Measurements from ENCODE around the gene AKAP10.
"Not testable (repeated sequence)": the region's sequence is repeated elsewhere in the genome, so short reads cannot be mapped to it uniquely, and the experiment has no call there.

AKAP10 gene, protein sequence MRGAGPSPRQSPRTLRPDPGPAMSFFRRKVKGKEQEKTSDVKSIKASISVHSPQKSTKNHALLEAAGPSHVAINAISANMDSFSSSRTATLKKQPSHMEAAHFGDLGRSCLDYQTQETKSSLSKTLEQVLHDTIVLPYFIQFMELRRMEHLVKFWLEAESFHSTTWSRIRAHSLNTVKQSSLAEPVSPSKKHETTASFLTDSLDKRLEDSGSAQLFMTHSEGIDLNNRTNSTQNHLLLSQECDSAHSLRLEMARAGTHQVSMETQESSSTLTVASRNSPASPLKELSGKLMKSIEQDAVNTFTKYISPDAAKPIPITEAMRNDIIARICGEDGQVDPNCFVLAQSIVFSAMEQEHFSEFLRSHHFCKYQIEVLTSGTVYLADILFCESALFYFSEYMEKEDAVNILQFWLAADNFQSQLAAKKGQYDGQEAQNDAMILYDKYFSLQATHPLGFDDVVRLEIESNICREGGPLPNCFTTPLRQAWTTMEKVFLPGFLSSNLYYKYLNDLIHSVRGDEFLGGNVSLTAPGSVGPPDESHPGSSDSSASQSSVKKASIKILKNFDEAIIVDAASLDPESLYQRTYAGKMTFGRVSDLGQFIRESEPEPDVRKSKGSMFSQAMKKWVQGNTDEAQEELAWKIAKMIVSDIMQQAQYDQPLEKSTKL

DNA sequence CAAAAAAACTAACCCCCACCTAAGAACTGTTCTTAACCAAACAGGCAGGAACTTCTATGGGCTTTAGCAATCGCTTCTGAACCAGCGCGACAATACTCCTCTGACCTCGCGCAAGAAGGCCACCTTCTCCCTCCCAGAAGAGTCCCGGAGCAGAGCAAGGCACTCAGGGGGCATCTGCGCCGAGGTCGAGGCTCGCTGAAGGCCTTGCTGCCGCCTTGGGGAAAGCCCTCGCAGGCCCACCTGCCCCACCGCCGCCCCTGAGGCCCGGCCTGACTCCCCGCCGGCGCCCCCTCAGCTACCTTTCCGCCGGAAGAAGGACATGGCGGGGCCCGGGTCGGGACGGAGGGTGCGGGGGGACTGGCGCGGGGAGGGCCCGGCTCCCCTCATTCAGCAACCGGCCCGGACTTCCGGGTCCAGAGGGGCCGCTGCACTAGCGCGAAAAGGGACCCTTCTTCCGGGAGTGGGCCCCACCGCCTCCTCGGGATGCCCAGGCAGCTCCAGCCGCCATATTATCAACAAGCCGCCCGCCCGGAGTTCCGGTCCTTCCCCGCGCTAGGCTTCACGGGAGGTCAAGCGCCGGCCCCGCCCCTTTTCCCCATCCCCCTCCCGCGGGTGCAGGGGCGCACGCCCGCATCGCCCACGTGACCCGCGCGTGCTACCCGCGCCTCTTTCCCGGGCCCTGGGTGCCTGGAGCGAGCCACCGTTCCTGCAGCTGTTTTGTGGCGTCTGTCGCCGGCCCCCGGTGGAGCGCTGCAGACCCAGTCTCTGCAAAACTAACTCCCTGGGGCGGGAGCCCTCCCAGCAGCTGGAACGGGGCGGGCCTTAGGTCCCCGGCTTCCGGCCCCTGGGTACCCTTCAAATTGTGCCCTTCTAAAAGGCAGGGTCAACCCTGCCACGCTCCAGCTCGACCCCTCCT, at the start of gene AKAP10:
TSS of gene AKAP10 (minus strand) at position 536 of the 916 bp plus-strand sequence. CDS start at position 387, 149 bp downstream.
- peak within 1 kb of the TSS; percentile 59 for H3K4me3 ChIP-seq (ENCODE audit: low read length)
- TF ChIP-seq, protein P1, sequence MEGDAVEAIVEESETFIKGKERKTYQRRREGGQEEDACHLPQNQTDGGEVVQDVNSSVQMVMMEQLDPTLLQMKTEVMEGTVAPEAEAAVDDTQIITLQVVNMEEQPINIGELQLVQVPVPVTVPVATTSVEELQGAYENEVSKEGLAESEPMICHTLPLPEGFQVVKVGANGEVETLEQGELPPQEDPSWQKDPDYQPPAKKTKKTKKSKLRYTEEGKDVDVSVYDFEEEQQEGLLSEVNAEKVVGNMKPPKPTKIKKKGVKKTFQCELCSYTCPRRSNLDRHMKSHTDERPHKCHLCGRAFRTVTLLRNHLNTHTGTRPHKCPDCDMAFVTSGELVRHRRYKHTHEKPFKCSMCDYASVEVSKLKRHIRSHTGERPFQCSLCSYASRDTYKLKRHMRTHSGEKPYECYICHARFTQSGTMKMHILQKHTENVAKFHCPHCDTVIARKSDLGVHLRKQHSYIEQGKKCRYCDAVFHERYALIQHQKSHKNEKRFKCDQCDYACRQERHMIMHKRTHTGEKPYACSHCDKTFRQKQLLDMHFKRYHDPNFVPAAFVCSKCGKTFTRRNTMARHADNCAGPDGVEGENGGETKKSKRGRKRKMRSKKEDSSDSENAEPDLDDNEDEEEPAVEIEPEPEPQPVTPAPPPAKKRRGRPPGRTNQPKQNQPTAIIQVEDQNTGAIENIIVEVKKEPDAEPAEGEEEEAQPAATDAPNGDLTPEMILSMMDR (conservative IDR thresholded peaks at IDR 0.05; ENCODE audit: low read depth, low read length): no peak
- no peak for DNase-seq (ENCODE audit: low read depth)

DNA sequence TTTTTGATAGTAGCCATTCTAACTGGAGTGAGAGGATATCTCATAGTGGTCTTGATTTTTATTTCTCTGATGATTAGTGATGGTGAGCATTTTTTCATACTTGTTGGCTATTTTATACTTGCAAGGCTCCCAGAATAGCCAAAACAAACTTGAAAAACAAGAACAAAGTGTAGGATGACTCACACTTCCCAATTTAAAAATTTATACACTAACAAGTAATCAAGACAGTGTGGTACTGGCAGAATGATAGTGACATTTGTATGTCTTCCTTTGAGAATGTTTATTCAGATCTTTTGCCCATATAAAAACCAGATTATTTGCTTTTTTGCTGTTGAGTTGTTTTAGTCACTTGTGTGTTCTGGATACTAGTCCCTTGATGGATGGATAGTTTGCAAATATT, 49.3 kb upstream of the AKAP10 start:
- no peak overlapping the region for H3K4me3 ChIP-seq (ENCODE audit: low read length)
- TF ChIP-seq, protein P1 (conservative IDR thresholded peaks at IDR 0.05; ENCODE audit: low read depth, low read length): no peak
- DNase-seq (ENCODE audit: low read depth): no peak

DNA sequence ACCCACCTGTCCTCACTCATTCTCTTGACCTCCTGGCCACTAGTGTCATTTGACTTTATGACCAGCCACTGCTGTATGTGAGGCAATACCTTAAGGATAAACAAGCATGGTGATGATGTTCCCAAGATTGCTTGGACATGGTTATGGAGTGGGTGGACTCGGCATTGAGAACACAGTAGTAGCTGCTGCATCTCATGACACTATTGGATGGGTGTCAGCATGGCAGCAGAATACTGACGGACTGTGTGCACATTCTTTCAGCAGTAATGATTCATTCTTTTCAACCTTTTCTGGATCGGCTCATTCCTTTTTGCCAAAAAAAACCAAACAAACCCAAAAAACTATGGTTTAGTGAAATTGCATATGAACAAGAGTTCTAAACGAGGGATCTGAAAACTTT, 45.1 kb upstream of the AKAP10 start:
- TF ChIP-seq, protein P1 (conservative IDR thresholded peaks at IDR 0.05; ENCODE audit: low read depth, low read length): no peak
- H3K4me3 ChIP-seq (ENCODE audit: low read length): no peak overlapping the region
- DNase-seq (ENCODE audit: low read depth): no peak

DNA sequence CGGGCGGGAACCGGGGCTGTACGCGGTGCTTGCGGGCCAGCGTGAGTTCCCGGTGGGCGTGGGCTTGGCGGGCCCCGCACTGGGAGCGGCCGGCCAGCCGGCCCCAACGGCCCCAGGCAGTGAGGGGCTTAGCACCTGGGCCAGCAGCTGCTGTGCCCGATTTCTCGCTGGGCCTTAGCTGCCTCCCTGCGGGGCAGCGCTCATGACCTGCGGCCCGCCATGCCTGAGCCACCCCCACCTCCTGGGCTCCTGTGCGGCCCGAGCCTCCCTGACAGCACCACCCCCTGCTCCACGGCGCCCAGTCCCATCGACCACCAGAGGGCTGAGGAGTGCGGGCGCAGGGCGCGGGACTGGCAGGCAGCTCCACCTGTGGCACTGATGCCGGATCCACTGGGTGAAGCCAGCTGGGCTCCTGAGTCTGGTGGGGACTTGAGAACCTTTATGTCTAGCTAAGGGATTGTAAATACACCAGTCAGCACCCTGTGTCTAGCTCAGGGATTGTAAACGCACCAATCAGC, 38.9 kb upstream of the AKAP10 start:
- DNase-seq (ENCODE audit: low read depth); H3K4me3 ChIP-seq (ENCODE audit: low read length): not testable (repeated sequence)

DNA sequence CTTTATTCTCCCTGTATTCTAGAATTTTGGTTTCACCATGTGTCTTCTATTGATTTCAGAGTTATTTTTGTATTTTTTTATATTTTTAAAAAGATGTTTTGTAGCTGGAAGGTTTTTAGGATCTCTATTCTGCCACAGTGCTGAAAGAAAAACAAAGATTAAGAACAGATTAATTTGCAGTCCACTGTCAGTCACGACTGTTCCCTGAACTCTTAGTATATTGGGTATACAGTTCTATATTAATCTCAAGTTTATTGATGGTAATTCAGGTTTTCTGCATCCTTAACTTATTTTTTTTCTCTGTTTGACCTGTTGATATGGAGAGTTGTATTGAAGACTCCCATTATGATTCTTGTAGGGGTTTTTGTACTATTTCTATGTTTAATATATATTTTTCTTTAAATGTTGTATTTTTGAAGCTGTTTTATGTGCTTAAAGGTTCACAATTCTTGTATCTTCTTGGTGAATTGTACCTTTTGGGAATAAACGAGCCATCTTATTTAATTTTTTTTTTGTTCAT, 34.4 kb upstream of the AKAP10 start:
- TF ChIP-seq, protein P1 (conservative IDR thresholded peaks at IDR 0.05; ENCODE audit: low read depth, low read length): no peak
- no peak for DNase-seq (ENCODE audit: low read depth)
- H3K4me3 ChIP-seq (ENCODE audit: low read length): no peak overlapping the region

DNA sequence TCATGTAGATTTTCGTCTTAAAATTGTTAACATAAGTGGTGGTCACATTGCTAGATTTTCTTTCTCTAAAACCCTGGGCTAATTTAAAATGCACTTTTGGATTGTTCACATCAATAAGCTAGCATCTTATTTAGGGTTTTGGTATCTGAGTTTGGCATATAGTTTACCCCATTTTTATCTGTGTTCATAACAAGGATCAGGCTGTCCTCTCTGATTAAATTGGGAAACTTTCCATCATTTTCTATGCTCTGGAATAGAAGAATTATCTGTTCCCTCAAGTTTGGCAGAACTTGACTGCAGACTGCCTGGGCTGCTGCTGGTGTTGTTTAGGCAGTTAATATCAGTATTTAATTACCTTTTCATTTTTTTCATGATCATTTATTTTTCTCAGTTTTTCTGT, 33.3 kb upstream of the AKAP10 start:
- no peak for DNase-seq (ENCODE audit: low read depth)
- H3K4me3 ChIP-seq (ENCODE audit: low read length): no peak overlapping the region
- TF ChIP-seq, protein P1 (conservative IDR thresholded peaks at IDR 0.05; ENCODE audit: low read depth, low read length): no peak

Data from retinal pigment epithelial cell (primary cell).